Measurements from ENCODE around the gene OR2B2.

DNA sequence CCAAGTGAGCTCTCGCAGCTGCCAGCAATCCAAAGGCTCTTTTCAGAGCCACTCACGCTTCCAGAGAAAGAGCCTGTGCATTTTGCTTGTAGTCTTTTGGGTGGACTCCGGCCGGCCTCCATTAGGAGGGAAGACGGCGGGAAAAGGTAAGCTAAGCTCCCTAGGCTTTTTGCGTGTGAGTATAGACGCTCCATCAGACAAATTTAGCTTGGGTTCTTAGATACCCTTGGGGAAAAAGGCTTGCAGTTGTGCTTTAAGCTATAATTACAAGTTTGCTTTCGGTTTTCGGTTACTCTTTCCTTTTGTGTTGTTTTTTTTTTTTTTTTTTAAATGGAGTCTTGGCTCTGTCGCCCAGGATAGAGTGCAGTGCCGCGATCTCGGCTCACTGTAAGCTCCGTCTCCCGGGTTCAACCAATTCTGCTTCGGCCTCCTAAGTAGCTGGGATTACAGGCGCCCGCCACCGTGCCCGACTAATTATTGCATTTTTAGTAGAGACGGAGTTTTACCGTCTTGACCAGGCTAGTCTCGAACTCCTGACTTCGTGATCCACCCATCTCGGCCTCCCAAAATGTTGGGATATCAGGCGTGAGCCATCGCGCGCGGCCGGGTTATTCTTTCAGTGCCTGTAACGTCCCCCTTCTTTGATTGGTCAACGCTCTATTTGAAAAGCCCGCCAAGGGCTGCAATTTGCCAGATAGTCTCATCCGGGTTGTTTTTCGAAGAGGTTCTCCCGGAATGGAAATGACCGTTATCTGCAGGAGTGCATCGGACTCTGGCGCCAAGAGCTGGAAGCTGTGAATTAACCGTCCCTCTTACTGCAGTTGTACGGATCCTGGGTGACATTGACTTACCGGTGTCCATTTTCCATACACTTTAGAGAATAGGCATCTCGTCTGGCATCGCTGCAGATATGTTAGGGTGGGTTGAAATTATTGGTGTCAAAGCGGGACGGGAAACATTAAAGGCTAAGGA is 18.1 kb downstream of the OR2B2 start:
- TF ChIP-seq POLR2A (IDR thresholded peaks at IDR 0.05) (no peak), POLR2AphosphoS5 (IDR thresholded peaks at IDR 0.05) (peak in 1 of 2 donors; percentile 40)

Measured in upper lobe of left lung (tissue), 4 donors.